ENCODE results near the gene GAPVD1.

- no peak for TF ChIP-seq CTCF (IDR thresholded peaks at IDR 0.05; ENCODE audit: low read length)
- TF ChIP-seq EZH2phosphoT487 (IDR thresholded peaks at IDR 0.05; ENCODE audit: low read length) = no peak
- TF ChIP-seq EZH2 (optimal IDR thresholded peaks at IDR 0.05; ENCODE audit: low read depth, low read length) = no peak
Observed at GRCh38 chr9:125375820-125376219, 114.2 kb downstream of the GAPVD1 start.

Data from MM.1S (cell line).